SK-N-SH treated with all-trans-retinoic acid at 6 μM for 48 hours (cell line): Measurements from ENCODE around the gene KSR2.

ENCODE experiments used
- OSR1 ChIP-seq: fragments of 250-450 bp; sonication (Bioruptor Pico); IDR thresholded peaks from 2 replicates; pipeline ENCODE4 v1.8.0; 2022; ENCODE audit warnings: moderate library complexity, mild to moderate bottlenecking, inconsistent platforms
- PPARA ChIP-seq: fragments of 250-450 bp; sonication (Bioruptor Pico); IDR thresholded peaks from 2 replicates; pipeline ENCODE4 v1.5.0; 2020; ENCODE audit warnings: mild to moderate bottlenecking, borderline replicate concordance
- TF ChIP-seq, protein P1 (sequence below): fragments of 250-450 bp; sonication (Bioruptor Pico); IDR thresholded peaks from 2 replicates; pipeline ENCODE4 v1.8.0; 2021; ENCODE audit warnings: low read depth, mild to moderate bottlenecking, moderate library complexity, borderline replicate concordance

DNA sequence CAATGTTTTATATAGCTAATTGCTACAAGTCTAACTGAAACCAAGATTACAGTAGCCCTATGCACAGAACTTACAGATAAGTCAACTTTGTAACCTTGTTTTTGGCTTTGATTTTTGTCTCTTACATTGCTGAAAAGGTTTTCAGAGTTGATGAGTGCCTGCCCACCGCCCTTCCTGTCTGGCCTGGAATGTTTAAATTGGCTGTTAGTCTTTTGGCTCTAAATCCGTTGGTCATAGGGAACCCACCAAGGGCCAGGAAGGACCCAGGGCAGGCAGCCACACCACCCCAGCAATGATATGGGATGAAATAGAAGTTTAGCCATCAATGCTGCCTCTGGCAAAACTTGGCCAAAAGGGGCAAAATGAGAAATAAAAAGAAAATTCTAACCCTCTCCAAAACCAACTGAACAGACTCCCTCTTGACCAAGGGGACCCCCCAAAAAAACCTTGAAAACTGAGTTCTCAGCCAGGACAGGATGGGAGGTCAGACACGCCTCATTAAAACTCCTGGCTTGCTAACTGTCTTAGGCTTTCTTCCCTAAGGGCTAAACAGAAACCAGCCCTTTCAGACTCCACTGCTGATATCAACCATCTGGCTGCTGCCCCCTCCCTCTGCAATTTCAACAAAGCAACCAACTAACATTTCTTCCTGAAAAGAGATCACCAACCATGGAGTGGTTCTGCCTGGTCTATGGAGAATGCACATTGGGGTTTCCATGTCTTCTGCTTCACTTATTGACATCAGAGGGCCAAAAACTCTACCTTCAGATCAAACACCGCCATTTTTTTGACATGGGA lies 365.3 kb downstream of the KSR2 start:
- TF ChIP-seq PPARA = no peak
- TF ChIP-seq, protein P1, sequence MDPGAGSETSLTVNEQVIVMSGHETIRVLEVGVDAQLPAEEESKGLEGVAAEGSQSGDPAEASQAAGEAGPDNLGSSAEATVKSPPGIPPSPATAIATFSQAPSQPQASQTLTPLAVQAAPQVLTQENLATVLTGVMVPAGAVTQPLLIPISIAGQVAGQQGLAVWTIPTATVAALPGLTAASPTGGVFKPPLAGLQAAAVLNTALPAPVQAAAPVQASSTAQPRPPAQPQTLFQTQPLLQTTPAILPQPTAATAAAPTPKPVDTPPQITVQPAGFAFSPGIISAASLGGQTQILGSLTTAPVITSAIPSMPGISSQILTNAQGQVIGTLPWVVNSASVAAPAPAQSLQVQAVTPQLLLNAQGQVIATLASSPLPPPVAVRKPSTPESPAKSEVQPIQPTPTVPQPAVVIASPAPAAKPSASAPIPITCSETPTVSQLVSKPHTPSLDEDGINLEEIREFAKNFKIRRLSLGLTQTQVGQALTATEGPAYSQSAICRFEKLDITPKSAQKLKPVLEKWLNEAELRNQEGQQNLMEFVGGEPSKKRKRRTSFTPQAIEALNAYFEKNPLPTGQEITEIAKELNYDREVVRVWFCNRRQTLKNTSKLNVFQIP (CRISPR knock-in tag) = no peak
- no peak for TF ChIP-seq OSR1
